Measurements from ENCODE around the gene EXD3.

The EXD3 gene

GRCh38 chr9:137265496-137266161, 157.3 kb downstream of the EXD3 start:
- DNase-seq = no peak

GRCh38 chr9:137264067-137264466, 158.9 kb downstream of the EXD3 start:
- no peak for DNase-seq

- no peak for DNase-seq
Observed at GRCh38 chr9:137263506-137263905, 159.5 kb downstream of the EXD3 start.

- DNase-seq = no peak
Observed at GRCh38 chr9:137262909-137263285, 160.1 kb downstream of the EXD3 start.

- DNase-seq = peak; percentile 40
Observed at GRCh38 chr9:137262173-137262908, 160.6 kb downstream of the EXD3 start.

All from hematopoietic multipotent progenitor cell treated with erythropoietin and hydrocortisone succinate and interleukin-3 and kit ligand, for 8 days (in vitro differentiated cells).